HepG2 (cell line): Measurements from ENCODE around the gene PAK2. TPM values are rescaled to one million over a fixed set of nuclear protein-coding genes. Genes with fewer than 3 reads are reported as not detected.

Experiments used
- BHLHE40 ChIP-seq: IDR thresholded peaks from 2 replicates; pipeline ENCODE4 v1.6.1; 2011; ENCODE audit warnings: low read length, improper control_type of control experiment
- CAMTA2 ChIP-seq: sonication (generic); formaldehyde crosslinking; IDR thresholded peaks from 2 replicates; pipeline ENCODE4 v1.4.0; 2020; ENCODE audit warnings: mild to moderate bottlenecking, missing genetic modification reagents, borderline replicate concordance
- CHD2 ChIP-seq: IDR thresholded peaks from 2 replicates; pipeline ENCODE4 v1.6.1; 2011; ENCODE audit warnings: low read depth, low read length, improper control_type of control experiment
- EED ChIP-seq: sonication (generic); formaldehyde crosslinking; IDR thresholded peaks from 2 replicates; pipeline ENCODE4 v1.5.0; 2020; ENCODE audit warnings: mild to moderate bottlenecking, missing genetic modification reagents
- ETV6 ChIP-seq: sonication (generic); formaldehyde crosslinking; conservative IDR thresholded peaks from 2 replicates; pipeline ENCODE4 v1.4.0; 2020; ENCODE audit warnings: missing genetic modification reagents
- EZH2 ChIP-seq: conservative IDR thresholded peaks from 2 replicates; pipeline ENCODE4 v1.6.1; 2012; ENCODE audit warnings: mild to moderate bottlenecking, low read depth, low read length, moderate library complexity
- FOXP1 ChIP-seq, 2 experiments: fragments of 450-650 bp in 1 of 2; IDR thresholded peaks; 2 replicates each; pipeline ENCODE4 v1.6.1; 2017 to 2018; ENCODE audit warnings: antibody characterized with exemption in 1 of 2
- GABPA ChIP-seq, 2 experiments: IDR thresholded peaks; 2 replicates each; pipeline ENCODE4 v1.6.1; 2011 to 2016; ENCODE audit warnings: low read depth in 2 of 2, low read length in 1 of 2, missing biosample characterization in 1 of 2, missing genetic modification characterization in 1 of 2
- KLF12 ChIP-seq: sonication (generic); formaldehyde crosslinking; IDR thresholded peaks from 2 replicates; pipeline ENCODE4 v1.4.0; 2020; ENCODE audit warnings: missing genetic modification reagents, borderline replicate concordance
- KMT2B ChIP-seq: IDR thresholded peaks from 2 replicates; pipeline ENCODE4 v1.6.1; 2016; ENCODE audit warnings: missing genetic modification reagents, missing compliant biosample characterization
- MYNN ChIP-seq: sonication (generic); formaldehyde crosslinking; IDR thresholded peaks from 2 replicates; pipeline ENCODE4 v1.4.0; 2020; ENCODE audit warnings: mild to moderate bottlenecking, low read depth, missing genetic modification reagents
- NFIC ChIP-seq: IDR thresholded peaks from 2 replicates; pipeline ENCODE4 v1.6.1; 2012; ENCODE audit warnings: mild to moderate bottlenecking, low read length, inconsistent platforms
- NFRKB ChIP-seq: fragments of 450-650 bp; IDR thresholded peaks from 2 replicates; pipeline ENCODE4 v1.6.1; 2017
- PRPF4 ChIP-seq: fragments of 200-400 bp; formaldehyde crosslinking; IDR thresholded peaks from 2 replicates; pipeline ENCODE4 v1.6.1; 2016; ENCODE audit warnings: low read length, low read depth; ENCODE audit not compliant: poor library complexity, severe bottlenecking
- SOX6 ChIP-seq, 2 experiments: fragments of 450-650 bp in 1 of 2; sonication (generic) in 1 of 2; formaldehyde crosslinking in 1 of 2; IDR thresholded peaks; 2 replicates each; pipeline versions ENCODE4 v1.4.0 to v1.6.1; 2017 to 2020; ENCODE audit warnings: antibody characterized with exemption in 1 of 2, mild to moderate bottlenecking in 1 of 2, missing genetic modification reagents in 1 of 2
- SP5 ChIP-seq: IDR thresholded peaks from 2 replicates; pipeline ENCODE4 v1.6.1; 2016; ENCODE audit warnings: low read depth, borderline replicate concordance
- TGIF2 ChIP-seq: IDR thresholded peaks from 2 replicates; pipeline ENCODE4 v1.6.1; 2016; ENCODE audit warnings: control low read depth, missing compliant biosample characterization
- TMF1 ChIP-seq: sonication (generic); formaldehyde crosslinking; IDR thresholded peaks from 2 replicates; pipeline ENCODE4 v1.8.1; 2022; ENCODE audit warnings: low read depth, missing genetic modification reagents
- ZBTB21 ChIP-seq: sonication (generic); formaldehyde crosslinking; IDR thresholded peaks from 2 replicates; pipeline ENCODE4 v1.4.0; 2020; ENCODE audit warnings: missing genetic modification reagents
- ZKSCAN8 ChIP-seq: IDR thresholded peaks from 2 replicates; pipeline ENCODE4 v1.6.1; 2016; ENCODE audit warnings: borderline replicate concordance, missing genetic modification reagents, missing compliant biosample characterization
- ZNF101 ChIP-seq: sonication (generic); formaldehyde crosslinking; IDR thresholded peaks from 2 replicates; pipeline ENCODE4 v1.4.0; 2020; ENCODE audit warnings: mild to moderate bottlenecking, low read depth, missing genetic modification reagents, borderline replicate concordance
- ZNF121 ChIP-seq: sonication (generic); formaldehyde crosslinking; IDR thresholded peaks from 2 replicates; pipeline ENCODE4 v1.5.0; 2020; ENCODE audit warnings: mild to moderate bottlenecking, missing genetic modification reagents
- ZNF160 ChIP-seq: sonication (generic); formaldehyde crosslinking; IDR thresholded peaks from 2 replicates; pipeline ENCODE4 v1.8.0; 2022; ENCODE audit warnings: mild to moderate bottlenecking, inconsistent platforms, missing genetic modification reagents
- ZNF3 ChIP-seq: IDR thresholded peaks from 2 replicates; pipeline ENCODE4 v1.7.0; 2017; ENCODE audit warnings: inconsistent platforms
- ZNF335 ChIP-seq: sonication (generic); formaldehyde crosslinking; IDR thresholded peaks from 2 replicates; pipeline ENCODE4 v1.4.0; 2020; ENCODE audit warnings: missing genetic modification reagents
- ZNF549 ChIP-seq: sonication (generic); formaldehyde crosslinking; IDR thresholded peaks from 2 replicates; pipeline ENCODE4 v1.5.0; 2020; ENCODE audit warnings: missing genetic modification reagents
- ZNF556 ChIP-seq: sonication (generic); formaldehyde crosslinking; IDR thresholded peaks from 2 replicates; pipeline ENCODE4 v1.4.0; 2020; ENCODE audit warnings: mild to moderate bottlenecking, missing genetic modification reagents, borderline replicate concordance
- polyA plus RNA-seq, 8 experiments: library from polyadenylated mRNA; depleted of rRNA in 3 of 8; stranded (reverse) in 7 of 8; unstranded in 1 of 8; fragments of >200 nt; fragmentation: Illumina TruSeq in 4 of 8; extraction: Trizol in 4 of 8; gene quantifications; 2 replicates each; pipeline versions ENCODE4 v1.2.1 to v1.2.3, GENCODE V29; 2011 to 2016; ENCODE audit warnings: low read depth in 4 of 8, missing spikeins in 1 of 8, mixed read lengths in 1 of 8; ENCODE audit not compliant: insufficient read depth in 1 of 8
- total RNA-seq, 5 experiments: library from RNA; depleted of rRNA; stranded (reverse); fragments of >200 nt; fragmentation: Illumina TruSeq; extraction: Trizol; gene quantifications; 2 replicates each; pipeline ENCODE4 v1.2.3, GENCODE V29; 2016; ENCODE audit warnings: low read depth in 1 of 5
- TF ChIP-seq, protein P1 (sequence below): sonication (generic); formaldehyde crosslinking; IDR thresholded peaks from 2 replicates; pipeline ENCODE4 v1.5.0; 2020; ENCODE audit warnings: missing genetic modification reagents
- TF ChIP-seq, protein P2 (sequence below): sonication (generic); formaldehyde crosslinking; IDR thresholded peaks from 2 replicates; pipeline ENCODE4 v1.4.0; 2020; ENCODE audit warnings: missing genetic modification reagents
- TF ChIP-seq, protein P3 (sequence below): sonication (generic); formaldehyde crosslinking; IDR thresholded peaks from 2 replicates; pipeline ENCODE4 v1.4.0; 2020; ENCODE audit warnings: missing genetic modification reagents

Gene PAK2
- total and polyA plus RNA-seq, 2 of the 13 experiments (the other 11 are each of a cell fraction or from before 2014, with no cell fraction given), result 23.0 to 24.7 TPM

DNA sequence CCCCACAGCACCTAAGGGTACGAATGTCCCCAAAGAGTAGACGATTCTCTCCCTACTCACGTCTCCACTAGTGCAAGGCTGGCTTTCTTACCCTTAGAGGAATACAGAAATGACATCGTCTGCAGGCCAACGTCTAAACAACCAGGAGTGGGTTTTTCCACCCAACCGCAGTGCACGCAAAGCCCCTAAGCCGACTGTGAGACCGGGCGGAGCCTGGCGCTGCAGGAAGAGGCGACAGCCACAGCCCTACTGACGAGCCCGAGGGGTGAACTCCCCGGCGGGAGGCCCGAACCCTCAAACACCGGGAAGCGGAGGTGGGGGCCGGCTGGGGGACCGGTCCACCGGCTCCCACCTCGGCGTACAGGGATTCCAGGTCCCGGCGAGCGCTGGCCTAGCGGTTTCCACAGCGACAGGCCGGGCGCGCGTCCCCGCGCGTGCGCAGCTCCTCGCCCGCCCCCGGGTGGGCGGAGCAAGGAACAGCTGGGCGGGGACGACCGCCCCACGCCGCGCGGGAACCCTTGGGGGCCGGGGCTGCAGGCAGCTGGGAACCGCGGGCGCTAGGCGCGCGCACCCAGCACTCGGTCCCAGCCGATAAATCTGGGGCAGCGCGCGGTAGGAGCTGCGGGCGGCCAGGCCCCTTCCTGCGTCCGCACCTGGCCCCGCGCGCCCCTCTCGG is 27.7 kb upstream of the PAK2 start, which contains the start of the genes CEP19 and PIGX (continued):
- TF ChIP-seq SP5 (CRISPR knock-in tag), result peak; percentile 69; the same call in 1 of the 2 replicates
- TF ChIP-seq FOXP1 (IDR thresholded peaks at IDR 0.05), result no peak
- TF ChIP-seq FOXP1 (CRISPR knock-in tag; IDR thresholded peaks at IDR 0.05), result no peak
- no peak for TF ChIP-seq EED
- TF ChIP-seq ETV6 (CRISPR knock-in tag), result 0 out of 2 replicates have a peak, but pooled peaks have one; percentile 49
- TF ChIP-seq KMT2B (CRISPR knock-in tag), result peak; percentile 69; the same call in 1 of the 2 replicates
- TF ChIP-seq MYNN (CRISPR knock-in tag), result no peak
- TF ChIP-seq NFRKB, result no peak
- no peak for TF ChIP-seq ZNF335 (CRISPR knock-in tag)
- TF ChIP-seq ZNF549 (CRISPR knock-in tag), result no peak
- TF ChIP-seq, protein P1, sequence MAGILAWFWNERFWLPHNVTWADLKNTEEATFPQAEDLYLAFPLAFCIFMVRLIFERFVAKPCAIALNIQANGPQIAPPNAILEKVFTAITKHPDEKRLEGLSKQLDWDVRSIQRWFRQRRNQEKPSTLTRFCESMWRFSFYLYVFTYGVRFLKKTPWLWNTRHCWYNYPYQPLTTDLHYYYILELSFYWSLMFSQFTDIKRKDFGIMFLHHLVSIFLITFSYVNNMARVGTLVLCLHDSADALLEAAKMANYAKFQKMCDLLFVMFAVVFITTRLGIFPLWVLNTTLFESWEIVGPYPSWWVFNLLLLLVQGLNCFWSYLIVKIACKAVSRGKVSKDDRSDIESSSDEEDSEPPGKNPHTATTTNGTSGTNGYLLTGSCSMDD (CRISPR knock-in tag), result no peak
- TF ChIP-seq ZNF121, result no peak; the same call in 1 of the 2 replicates
- no peak for TF ChIP-seq NFIC
- no peak for TF ChIP-seq ZKSCAN8 (CRISPR knock-in tag)
- TF ChIP-seq, protein P2, sequence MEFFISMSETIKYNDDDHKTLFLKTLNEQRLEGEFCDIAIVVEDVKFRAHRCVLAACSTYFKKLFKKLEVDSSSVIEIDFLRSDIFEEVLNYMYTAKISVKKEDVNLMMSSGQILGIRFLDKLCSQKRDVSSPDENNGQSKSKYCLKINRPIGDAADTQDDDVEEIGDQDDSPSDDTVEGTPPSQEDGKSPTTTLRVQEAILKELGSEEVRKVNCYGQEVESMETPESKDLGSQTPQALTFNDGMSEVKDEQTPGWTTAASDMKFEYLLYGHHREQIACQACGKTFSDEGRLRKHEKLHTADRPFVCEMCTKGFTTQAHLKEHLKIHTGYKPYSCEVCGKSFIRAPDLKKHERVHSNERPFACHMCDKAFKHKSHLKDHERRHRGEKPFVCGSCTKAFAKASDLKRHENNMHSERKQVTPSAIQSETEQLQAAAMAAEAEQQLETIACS (CRISPR knock-in tag), result peak; percentile 83
- TF ChIP-seq GABPA (IDR thresholded peaks at IDR 0.05; ENCODE audit: low read depth, low read length), result no peak
- no peak for TF ChIP-seq GABPA (CRISPR knock-in tag; IDR thresholded peaks at IDR 0.05; ENCODE audit: low read depth)
- peak; percentile 33; the same call in 1 of the 2 replicates for TF ChIP-seq BHLHE40
- TF ChIP-seq CAMTA2, result no peak
- no peak for TF ChIP-seq SOX6 (IDR thresholded peaks at IDR 0.05)
- TF ChIP-seq SOX6 (CRISPR knock-in tag; IDR thresholded peaks at IDR 0.05), result 0 out of 2 replicates have a peak, but pooled peaks have one; percentile 4
- TF ChIP-seq ZNF556 (CRISPR knock-in tag), result 0 out of 2 replicates have a peak, but pooled peaks have one; percentile 13
- no peak for TF ChIP-seq CHD2
- TF ChIP-seq TMF1 (CRISPR knock-in tag), result no peak
- TF ChIP-seq ZNF101 (CRISPR knock-in tag), result no peak
- TF ChIP-seq, protein P3, sequence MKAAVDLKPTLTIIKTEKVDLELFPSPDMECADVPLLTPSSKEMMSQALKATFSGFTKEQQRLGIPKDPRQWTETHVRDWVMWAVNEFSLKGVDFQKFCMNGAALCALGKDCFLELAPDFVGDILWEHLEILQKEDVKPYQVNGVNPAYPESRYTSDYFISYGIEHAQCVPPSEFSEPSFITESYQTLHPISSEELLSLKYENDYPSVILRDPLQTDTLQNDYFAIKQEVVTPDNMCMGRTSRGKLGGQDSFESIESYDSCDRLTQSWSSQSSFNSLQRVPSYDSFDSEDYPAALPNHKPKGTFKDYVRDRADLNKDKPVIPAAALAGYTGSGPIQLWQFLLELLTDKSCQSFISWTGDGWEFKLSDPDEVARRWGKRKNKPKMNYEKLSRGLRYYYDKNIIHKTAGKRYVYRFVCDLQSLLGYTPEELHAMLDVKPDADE (CRISPR knock-in tag), result no peak
- no peak; the same call in 1 of the 2 replicates for TF ChIP-seq ZNF160 (CRISPR knock-in tag)
- TF ChIP-seq PRPF4, result no peak
- no peak for TF ChIP-seq ZNF3 (CRISPR knock-in tag)
- no peak for TF ChIP-seq ZBTB21 (CRISPR knock-in tag)
- no peak for TF ChIP-seq EZH2
- peak; percentile 19; the same call in 1 of the 2 replicates for TF ChIP-seq TGIF2
- TF ChIP-seq KLF12, result peak; percentile 28; the same call in 1 of the 2 replicates
